GM12878 (cell line): Measurements from ENCODE around the gene NFIX. TPM values are rescaled to one million over a fixed set of nuclear protein-coding genes. Genes with fewer than 3 reads are reported as not detected.

Experiments used
- ATAC-seq: fragments of 200-7000 bp; cut with Tn5 transposase; 3 replicates; pipeline ENCODE4 v1.9.1; 2020; ENCODE audit warnings: mild to moderate bottlenecking, moderate library complexity
- BruUV-seq: library from RNA; stranded (reverse); fragments of 400-500 nt; replicated peaks from 2 replicates; lab custom pipeline; 2021; lab: Mats Ljungman, UMichigan
- CTCF ChIA-PET: fragments of 300-600 bp; sonication (Branson Sonifier 250); formaldehyde crosslinking; extraction: SDS; loops from one replicate; lab custom pipeline; 2021; ENCODE audit warnings: inconsistent platforms; lab: Yijun Ruan, JAX
- POLR2A ChIA-PET: fragments of 350-600 bp; formaldehyde crosslinking; extraction: SDS; loops from one replicate; lab custom pipeline; 2021; ENCODE audit warnings: inconsistent platforms; lab: Charles Lee
- RAD21 ChIA-PET: fragments of 300-600 bp; sonication (Branson Sonifier 250); formaldehyde crosslinking; loops from one replicate; lab custom pipeline; 2023; ENCODE audit warnings: antibody characterized with exemption; ENCODE audit not compliant: unreplicated experiment; lab: Charles Lee
- SMC1A ChIA-PET: fragments of 300-600 bp; sonication (Branson Sonifier 250); formaldehyde crosslinking; loops from one replicate; lab custom pipeline; 2023; ENCODE audit not compliant: unreplicated experiment, uncharacterized antibody; lab: Charles Lee
- DNase-seq: peaks from one replicate; pipeline ENCODE4 v3.0.0-alpha.2; 2011; ENCODE audit warnings: low read depth, low spot score
- FAIRE-seq: peaks from 3 replicates; lab custom pipeline; 2011; peaks lifted over from hg19 to GRCh38; lab: Jason Lieb, UNC
- H2AFZ ChIP-seq: 2 replicates; pipeline ENCODE4 v1.6.0; 2011; ENCODE audit warnings: low read depth, low read length, control low read depth; ENCODE audit not compliant: control insufficient read depth
- H3K27ac ChIP-seq: 2 replicates; pipeline ENCODE4 v1.5.1; 2011; ENCODE audit warnings: control low read depth; ENCODE audit not compliant: control insufficient read depth, insufficient read depth
- H3K27me3 ChIP-seq, 2 experiments: replicated peaks in 1 of 2; 2 replicates each; pipeline versions ENCODE4 v1.6.0 to v1.6.1; 2011; ENCODE audit warnings: low read length in 1 of 2; ENCODE audit not compliant: control insufficient read depth in 2 of 2, insufficient read depth in 2 of 2
- H3K36me3 ChIP-seq, 2 experiments: 2 replicates each; pipeline ENCODE4 v1.5.1; 2011; ENCODE audit warnings: low read length in 1 of 2; ENCODE audit not compliant: control insufficient read depth in 2 of 2, insufficient read depth in 2 of 2
- H3K4me1 ChIP-seq: 2 replicates; pipeline ENCODE4 v1.6.1; 2011; ENCODE audit warnings: mild to moderate bottlenecking, low read length, moderate library complexity, mixed read lengths; ENCODE audit not compliant: control insufficient read depth, insufficient read depth
- H3K4me2 ChIP-seq: 2 replicates; pipeline ENCODE4 v1.6.0; 2011; ENCODE audit warnings: control low read depth; ENCODE audit not compliant: control insufficient read depth, insufficient read depth
- H3K4me3 ChIP-seq: fragments of 200-600 bp; sonication (generic); 2 replicates; pipeline ENCODE4 v1.5.1; 2016
- H3K79me2 ChIP-seq: 2 replicates; pipeline ENCODE4 v1.6.0; 2011; ENCODE audit warnings: low read length; ENCODE audit not compliant: control insufficient read depth, insufficient read depth
- H3K9ac ChIP-seq: 2 replicates; pipeline ENCODE4 v1.8.0; 2011; ENCODE audit warnings: low read length, control low read depth, mixed read lengths; ENCODE audit not compliant: control insufficient read depth, insufficient read depth
- H3K9me3 ChIP-seq: replicated peaks from 3 replicates; pipeline ENCODE4 v1.5.1; 2011; ENCODE audit warnings: mild to moderate bottlenecking, low read length; ENCODE audit not compliant: control insufficient read depth, insufficient read depth
- H4K20me1 ChIP-seq: 2 replicates; pipeline ENCODE4 v1.6.0; 2011; ENCODE audit not compliant: control insufficient read depth, insufficient read depth
- CHD2 ChIP-seq: IDR thresholded peaks from 2 replicates; pipeline ENCODE4 v1.6.1; 2011; ENCODE audit warnings: low read depth, low read length, improper control_type of control experiment, borderline replicate concordance
- KAT2A ChIP-seq: conservative IDR thresholded peaks from 2 replicates; pipeline ENCODE4 v1.6.1; 2011; ENCODE audit warnings: low read depth, low read length; ENCODE audit not compliant: control insufficient read depth
- MEF2B ChIP-seq: fragments of 450-650 bp; IDR thresholded peaks from 2 replicates; pipeline ENCODE4 v1.6.1; 2018; ENCODE audit warnings: mild to moderate bottlenecking, moderate library complexity; ENCODE audit not compliant: partially characterized antibody, poor library complexity, severe bottlenecking
- MXI1 ChIP-seq: fragments of 150-350 bp; IDR thresholded peaks from 2 replicates; pipeline ENCODE4 v1.6.1; 2011; ENCODE audit warnings: low read depth, mild to moderate bottlenecking, inconsistent platforms, low read length, improper control_type of control experiment
- NFYB ChIP-seq: IDR thresholded peaks from 2 replicates; pipeline ENCODE4 v1.6.1; 2011; ENCODE audit warnings: low read depth, mild to moderate bottlenecking, low read length, improper control_type of control experiment, moderate library complexity; ENCODE audit not compliant: insufficient read depth
- POLR2AphosphoS5 ChIP-seq: IDR thresholded peaks from 2 replicates; pipeline ENCODE4 v1.6.1; 2011; ENCODE audit warnings: mild to moderate bottlenecking, low read length, inconsistent platforms
- RUNX3 ChIP-seq: IDR thresholded peaks from 2 replicates; pipeline ENCODE4 v1.6.1; 2012; ENCODE audit warnings: low read length, inconsistent platforms
- YBX1 ChIP-seq: fragments of 450-650 bp; IDR thresholded peaks from 2 replicates; pipeline ENCODE4 v1.6.1; 2016; ENCODE audit warnings: antibody characterized with exemption
- WGBS: methylation state at CpG from one replicate; pipeline ENCODE4 v1.1.6; 2016; ENCODE audit warnings: low lambda C conversion rate; ENCODE audit not compliant: insufficient replicate concordance, insufficient coverage; ENCODE audit errors: missing lambda C conversion rate; 5-methylcytosine and 5-hydroxymethylcytosine counted together
- in situ Hi-C: fragments of 300-500 bp; cut with MboI; formaldehyde crosslinking; loops from 9 replicates; pipeline ENCODE4 v1.14.3; 2018; ENCODE audit warnings: mixed read lengths
- intact Hi-C: fragments of 100-400 bp; cut with micrococcal nuclease; formaldehyde crosslinking; loops from one replicate; pipeline ENCODE4 v1.14.2; 2022; ENCODE audit not compliant: unreplicated experiment
- polyA plus RNA-seq, 11 experiments: library from polyadenylated mRNA; depleted of rRNA in 4 of 11; unstranded in 6 of 11; stranded (reverse) in 5 of 11; fragments of >200 nt; fragmentation: Nextera tagmentation in 4 of 11; fragmentation: Illumina TruSeq in 1 of 11; extraction: Ambion mirVana in 4 of 11; extraction: Trizol in 1 of 11; gene quantifications; 1 replicate in 1 of 11; 2 replicates in 10 of 11; pipeline versions ENCODE4 v1.2.1 to v1.2.3, GENCODE V29; 2011 to 2016; ENCODE audit warnings: inconsistent platforms in 2 of 11, missing spikeins in 2 of 11, low read depth in 1 of 11
- total RNA-seq, 4 experiments: library from RNA; depleted of rRNA in 3 of 4; stranded (reverse); fragments of >200 nt in 3 of 4; fragmentation: Illumina TruSeq in 1 of 4; extraction: Trizol in 1 of 4; gene quantifications; 2 replicates each; pipeline versions ENCODE4 v1.2.1 to v1.2.3, GENCODE V29; 2013 to 2021

The NFIX gene
- total and polyA plus RNA-seq, 10 of the 15 experiments (the other 5 are each of a cell fraction or from before 2014, with no cell fraction given) = 0.02 to 2.2 (median 0.28) TPM

- CTCF ChIA-PET = interaction anchor here (1.6 to 1.9 kb wide), 2 partner anchors 89 to 102 kb away, joined by 3 to 5 read pairs; no protein-coding TSS in a partner anchor
- no peak for TF ChIP-seq NFYB
- no peak for TF ChIP-seq KAT2A
- TF ChIP-seq RUNX3 = no peak
- no peak for TF ChIP-seq MXI1
- TF ChIP-seq YBX1 = no peak
- TF ChIP-seq POLR2AphosphoS5 = no peak
- TF ChIP-seq MEF2B = no peak
- TF ChIP-seq CHD2 = no peak
- H3K27me3 ChIP-seq = peaks cover 3 to 5% of the 10 kb centered on the region in 2 experiments; a peak in 2 of 4 replicates
- in situ Hi-C loops (no loop called here), intact Hi-C loops (no loop called here)
- H3K79me2 ChIP-seq = no peaks in the 10 kb centered on the region
- DNase-seq = no peak
- RAD21 ChIA-PET = interaction anchor here (0.8 kb wide), 1 partner anchor 90 kb away, joined by 3 read pairs; no protein-coding TSS in a partner anchor
- no peak overlapping the region for H3K4me3 ChIP-seq
- H3K36me3 ChIP-seq = no peaks in the 10 kb centered on the region
- H3K27ac ChIP-seq = no peak overlapping the region
- no peaks in the 10 kb centered on the region for H3K9me3 ChIP-seq
- H3K4me1 ChIP-seq = no peaks in the 10 kb centered on the region
- POLR2A ChIA-PET = no interaction called here
- WGBS = 37% methylated on average over 17 of the region's 17 CpGs
- SMC1A ChIA-PET = no interaction called here
- H4K20me1 ChIP-seq = no peaks in the 10 kb centered on the region
- H3K4me2 ChIP-seq = no peak overlapping the region
- no peak for ATAC-seq
- no peak overlapping the region for H3K9ac ChIP-seq
- BruUV-seq = no TSS peak
- no peak for FAIRE-seq
- no peak overlapping the region for H2AFZ ChIP-seq
Measured at GRCh38 chr19:13066933-13067807, 71.9 kb downstream of the NFIX start.
